GM21619 (cell line): ENCODE results near the gene FAM228A.

Source experiments
- ATAC-seq: cut with Tn5 transposase; IDR thresholded peaks from one replicate; pipeline ENCODE4 v1.9.1; 2021; ENCODE audit not compliant: unreplicated experiment

Gene FAM228A

GRCh38 chr2:24222946-24223345 is 48.1 kb downstream of the FAM228A start:
- no peak for ATAC-seq

- no peak for ATAC-seq
These were observed 50.8 kb downstream of the FAM228A start for GRCh38 chr2:24225499-24226242.

GRCh38 chr2:24228470-24228869 is 53.6 kb downstream of the FAM228A start:
- ATAC-seq, result no peak

DNA sequence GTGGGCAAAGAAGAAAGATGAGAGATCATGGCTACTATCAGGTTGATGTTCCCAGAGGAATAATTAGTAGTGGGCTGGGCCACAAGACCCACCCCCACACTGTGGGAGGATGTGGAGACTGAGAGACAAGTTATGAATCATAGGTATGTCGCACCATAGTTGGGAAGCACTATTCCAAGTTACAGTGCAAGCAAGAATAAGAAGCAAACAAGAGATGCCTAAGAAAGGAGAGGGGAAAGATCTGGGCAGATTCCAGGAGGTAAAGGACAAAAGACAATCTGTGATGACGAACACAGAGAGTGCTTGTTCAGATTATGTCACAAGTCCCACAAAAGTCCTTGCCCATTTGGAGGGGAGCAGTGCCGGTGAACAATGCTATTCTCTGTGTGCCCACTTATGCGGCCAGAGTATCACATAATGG is 56.6 kb downstream of the FAM228A start:
- ATAC-seq, result no peak

- ATAC-seq, result no peak
These were observed 58.5 kb downstream of the FAM228A start for GRCh38 chr2:24233321-24233720.

GRCh38 chr2:24237313-24237712 is 62.5 kb downstream of the FAM228A start:
- ATAC-seq, result no peak

GRCh38 chr2:24238158-24238557 is 63.3 kb downstream of the FAM228A start:
- ATAC-seq, result no peak

DNA sequence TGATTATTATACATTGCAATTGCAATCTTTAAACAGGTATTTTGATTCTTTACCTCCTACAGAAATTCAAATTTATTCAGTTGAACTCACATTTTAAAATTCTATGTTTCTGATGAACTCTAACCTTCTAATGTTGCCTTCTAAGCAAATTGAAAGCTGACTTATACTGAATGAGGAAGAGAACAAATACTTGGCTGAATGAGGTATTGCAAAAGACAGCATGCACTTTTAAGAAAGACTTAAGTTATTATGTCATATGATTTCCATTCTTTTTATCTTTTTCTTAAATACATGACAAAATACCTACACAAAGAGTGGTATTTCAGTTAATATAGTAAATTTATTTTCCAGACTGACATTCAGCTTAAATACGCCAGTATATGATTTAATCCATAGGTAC is 64.7 kb downstream of the FAM228A start:
- ATAC-seq, result no peak
